ENCODE measurements around the gene GFAP.

- no peak for TF ChIP-seq GATA3 (IDR thresholded peaks at IDR 0.05; ENCODE audit: low read depth, low read length)
- no peak for TF ChIP-seq GATA2 (IDR thresholded peaks at IDR 0.05; ENCODE audit: low read depth, low read length)
These were observed 43.7 kb downstream of the GFAP start for GRCh38 chr17:44871556-44871955.

All from SH-SY5Y (cell line).